ENCODE measurements around the gene CMSS1.

DNA sequence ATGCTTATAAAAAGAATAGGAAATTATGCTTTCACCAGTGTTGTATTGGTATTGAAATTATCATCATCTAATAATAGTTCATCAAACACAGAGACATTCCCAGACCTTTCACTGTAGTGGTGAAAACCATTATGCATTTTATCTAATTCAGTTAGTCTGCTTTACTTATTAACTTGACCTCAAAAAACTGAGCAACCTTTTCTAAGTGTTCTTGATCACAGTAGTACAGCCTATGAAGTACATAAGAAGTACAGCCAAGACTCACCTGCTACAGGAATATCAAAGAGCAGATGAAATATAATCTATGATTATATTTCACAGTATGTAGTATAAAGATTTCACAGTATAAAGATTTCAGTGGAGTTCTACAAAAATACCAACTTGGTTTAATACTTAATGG is 221.4 kb downstream of the CMSS1 start:
- TF ChIP-seq, protein P1, sequence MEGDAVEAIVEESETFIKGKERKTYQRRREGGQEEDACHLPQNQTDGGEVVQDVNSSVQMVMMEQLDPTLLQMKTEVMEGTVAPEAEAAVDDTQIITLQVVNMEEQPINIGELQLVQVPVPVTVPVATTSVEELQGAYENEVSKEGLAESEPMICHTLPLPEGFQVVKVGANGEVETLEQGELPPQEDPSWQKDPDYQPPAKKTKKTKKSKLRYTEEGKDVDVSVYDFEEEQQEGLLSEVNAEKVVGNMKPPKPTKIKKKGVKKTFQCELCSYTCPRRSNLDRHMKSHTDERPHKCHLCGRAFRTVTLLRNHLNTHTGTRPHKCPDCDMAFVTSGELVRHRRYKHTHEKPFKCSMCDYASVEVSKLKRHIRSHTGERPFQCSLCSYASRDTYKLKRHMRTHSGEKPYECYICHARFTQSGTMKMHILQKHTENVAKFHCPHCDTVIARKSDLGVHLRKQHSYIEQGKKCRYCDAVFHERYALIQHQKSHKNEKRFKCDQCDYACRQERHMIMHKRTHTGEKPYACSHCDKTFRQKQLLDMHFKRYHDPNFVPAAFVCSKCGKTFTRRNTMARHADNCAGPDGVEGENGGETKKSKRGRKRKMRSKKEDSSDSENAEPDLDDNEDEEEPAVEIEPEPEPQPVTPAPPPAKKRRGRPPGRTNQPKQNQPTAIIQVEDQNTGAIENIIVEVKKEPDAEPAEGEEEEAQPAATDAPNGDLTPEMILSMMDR (IDR thresholded peaks at IDR 0.05), result no peak
- no peak for TF ChIP-seq EZH2 (IDR thresholded peaks at IDR 0.05; ENCODE audit: borderline replicate concordance, insufficient read depth, low read depth, low read length, poor library complexity, severe bottlenecking)

Measured in B cell (primary cell).